Suppressor macrophage (primary cell): Measurements from ENCODE around the gene ENPP7.
A peak's percentile ranks its signal among the peaks of the same experiment; 100 is the strongest.

Experiments
- DNase-seq, 4 experiments: peaks; one replicate each; pipeline ENCODE4 v3.0.0-alpha.2; 2020 to 2022

ENPP7 gene

GRCh38 chr17:79732254-79732653 lies 1.5 kb downstream of the ENPP7 start:
- DNase-seq: no peak

GRCh38 chr17:79732804-79733691 lies 2.3 kb downstream of the ENPP7 start:
- DNase-seq: peak; percentile 51 to 83 (median 74)

- DNase-seq: no peak
Observed at GRCh38 chr17:79733692-79734070, 2.9 kb downstream of the ENPP7 start.

- DNase-seq: no peak
Observed at GRCh38 chr17:79735096-79735495, 4.4 kb downstream of the ENPP7 start.

- no peak for DNase-seq
Observed at GRCh38 chr17:79737046-79737921, 6.5 kb downstream of the ENPP7 start.

GRCh38 chr17:79737922-79738578 lies 7.3 kb downstream of the ENPP7 start:
- DNase-seq: no peak

- DNase-seq: no peak
Observed at GRCh38 chr17:79738643-79739042, 7.9 kb downstream of the ENPP7 start.

GRCh38 chr17:79739148-79740062 lies 8.7 kb downstream of the ENPP7 start:
- DNase-seq: no peak

- DNase-seq: no peak
Observed at GRCh38 chr17:79740413-79740812, 9.7 kb downstream of the ENPP7 start.

- no peak for DNase-seq
Observed at GRCh38 chr17:79741401-79741750, 10.6 kb downstream of the ENPP7 start.

- peak; percentile 59 to 82 (median 72) for DNase-seq
Observed at GRCh38 chr17:79741751-79742588, 11.2 kb downstream of the ENPP7 start.

GRCh38 chr17:79742589-79742918 lies 11.8 kb downstream of the ENPP7 start:
- no peak for DNase-seq

GRCh38 chr17:79742951-79743476 lies 12.3 kb downstream of the ENPP7 start:
- no peak for DNase-seq

- DNase-seq: no peak
Observed at GRCh38 chr17:79743614-79744013, 12.9 kb downstream of the ENPP7 start.

GRCh38 chr17:79745641-79746105 lies 14.9 kb downstream of the ENPP7 start:
- DNase-seq: no peak

- no peak for DNase-seq
Observed at GRCh38 chr17:79746889-79747507, 16.3 kb downstream of the ENPP7 start.

- DNase-seq: no peak
Observed at GRCh38 chr17:79747508-79748294, 17.0 kb downstream of the ENPP7 start.

- DNase-seq: no peak
Observed at GRCh38 chr17:79748295-79749099, 17.8 kb downstream of the ENPP7 start.
